Activated CD4-positive, alpha-beta T cell treated with anti-CD3 and anti-CD28 coated beads, Interleukin-2, amount 50 U/mL, for 16 hours (primary cell): ENCODE data around the gene REEP1.
A peak's percentile ranks its signal among the peaks of the same experiment; 100 is the strongest.
"Not testable (repeated sequence)": the region's sequence is repeated elsewhere in the genome, so short reads cannot be mapped to it uniquely, and the experiment has no call there.

Experiments
- DNase-seq: peaks from one replicate; pipeline ENCODE4 v3.0.0-alpha.2; 2020

Gene REEP1

DNA sequence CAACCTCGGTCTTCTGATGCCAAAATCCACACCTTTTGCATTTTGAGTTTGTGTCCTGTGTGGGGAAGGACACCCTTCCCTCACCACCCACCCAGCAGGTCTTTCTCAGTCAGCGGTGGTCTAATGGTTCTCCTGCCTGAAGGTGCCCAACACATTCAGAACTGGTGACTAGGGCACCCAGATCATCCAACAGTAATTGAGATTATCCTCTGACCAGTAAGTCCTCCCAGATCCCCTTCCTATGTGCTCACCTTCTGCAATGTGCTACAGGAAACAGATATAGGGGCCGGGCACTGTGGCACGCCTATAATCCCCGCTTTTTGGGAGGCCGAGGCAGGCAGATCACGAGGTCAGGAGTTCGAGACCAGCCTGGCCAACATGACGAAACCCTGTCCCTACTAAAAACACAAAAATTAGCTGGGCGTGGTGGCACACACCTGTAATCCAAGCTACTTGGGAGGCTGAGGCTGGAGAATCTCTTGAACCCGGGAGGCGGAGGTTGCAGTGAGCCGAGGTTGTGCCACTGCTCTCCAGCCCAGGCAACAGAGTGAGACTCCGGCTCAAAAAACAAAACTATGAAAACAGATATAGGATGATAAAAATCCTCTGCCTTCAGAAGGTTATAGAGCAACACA lies 56.2 kb downstream of the REEP1 start:
- DNase-seq: no peak

DNA sequence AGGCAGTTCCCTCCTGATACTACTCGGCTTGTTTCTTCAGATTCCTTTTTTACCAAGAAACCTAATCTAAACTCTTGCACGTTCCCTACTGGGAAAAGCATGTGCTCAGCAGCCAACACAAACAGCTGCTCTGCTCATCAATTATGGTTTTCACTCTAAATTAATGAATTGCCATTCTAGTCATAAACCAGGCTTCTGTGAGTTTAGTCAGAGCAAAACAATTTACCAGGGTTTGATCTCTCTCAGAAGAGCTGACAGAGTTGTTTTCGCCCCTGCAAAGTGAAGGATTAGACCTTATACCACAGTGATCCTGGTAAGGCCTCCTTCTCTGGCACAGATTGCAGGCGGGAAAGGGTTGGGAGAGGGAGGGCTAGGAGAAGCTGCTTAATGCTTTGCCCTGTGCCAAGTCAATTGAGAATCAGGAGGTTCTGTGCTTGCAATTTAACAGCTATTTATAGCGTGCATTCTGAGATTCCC lies 57.2 kb downstream of the REEP1 start:
- DNase-seq: no peak

DNA sequence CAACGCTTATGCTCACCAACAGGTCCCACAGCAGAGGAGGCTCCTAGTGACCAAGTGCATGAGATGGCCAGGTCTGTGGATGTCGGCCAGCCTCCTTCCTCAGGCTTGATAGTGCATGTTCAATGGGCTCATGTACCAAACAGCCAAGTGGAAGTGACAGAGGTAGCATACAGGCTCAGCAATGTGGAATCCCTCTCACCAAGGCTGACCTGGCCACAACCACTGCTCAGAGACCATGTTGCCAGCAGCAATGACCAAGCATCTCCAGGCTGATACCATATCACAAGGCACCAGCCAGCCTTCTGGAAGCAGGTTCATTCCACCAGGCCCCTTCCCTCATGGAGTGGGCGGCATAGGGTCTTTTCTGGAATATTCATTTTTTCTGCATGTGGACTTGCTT lies 61.5 kb downstream of the REEP1 start:
- DNase-seq: no peak

DNA sequence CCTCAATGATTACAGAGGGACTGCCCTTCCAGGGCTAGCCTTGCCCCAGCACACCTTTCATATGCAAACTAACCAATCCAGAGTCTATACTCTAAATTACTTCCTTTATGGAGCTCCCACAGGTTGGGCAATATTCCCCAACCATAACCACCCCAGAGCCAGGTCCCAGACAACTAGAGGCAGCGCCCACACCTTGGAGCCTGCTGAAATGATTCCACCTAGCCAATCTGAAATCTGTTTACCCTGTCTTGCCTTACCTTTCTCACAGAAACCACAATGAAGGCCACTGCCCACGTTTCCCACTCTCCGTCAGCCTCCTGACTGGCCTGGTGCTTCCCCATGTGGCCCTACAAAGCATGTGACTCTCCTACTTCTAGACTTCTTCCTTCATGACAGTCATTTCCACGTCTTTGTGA lies 62.0 kb downstream of the REEP1 start:
- DNase-seq: no peak

DNA sequence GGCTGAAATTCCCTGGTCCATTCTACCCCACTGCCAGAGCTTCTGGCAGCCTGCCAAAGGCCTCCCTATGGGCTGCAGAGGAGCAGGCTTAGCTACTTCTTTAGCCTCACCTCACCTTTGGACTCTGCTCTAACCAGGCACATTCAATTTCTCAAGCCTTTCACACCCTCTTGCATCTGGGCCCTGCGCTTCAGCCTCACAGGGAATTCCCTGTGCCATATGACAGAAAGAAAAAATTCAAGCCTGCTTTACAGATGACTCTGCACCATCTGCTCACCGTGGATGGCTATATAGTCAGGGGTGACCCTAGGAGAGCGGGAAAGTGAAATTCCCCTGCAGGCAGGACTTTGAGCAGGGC lies 62.5 kb downstream of the REEP1 start:
- DNase-seq: no peak

DNA sequence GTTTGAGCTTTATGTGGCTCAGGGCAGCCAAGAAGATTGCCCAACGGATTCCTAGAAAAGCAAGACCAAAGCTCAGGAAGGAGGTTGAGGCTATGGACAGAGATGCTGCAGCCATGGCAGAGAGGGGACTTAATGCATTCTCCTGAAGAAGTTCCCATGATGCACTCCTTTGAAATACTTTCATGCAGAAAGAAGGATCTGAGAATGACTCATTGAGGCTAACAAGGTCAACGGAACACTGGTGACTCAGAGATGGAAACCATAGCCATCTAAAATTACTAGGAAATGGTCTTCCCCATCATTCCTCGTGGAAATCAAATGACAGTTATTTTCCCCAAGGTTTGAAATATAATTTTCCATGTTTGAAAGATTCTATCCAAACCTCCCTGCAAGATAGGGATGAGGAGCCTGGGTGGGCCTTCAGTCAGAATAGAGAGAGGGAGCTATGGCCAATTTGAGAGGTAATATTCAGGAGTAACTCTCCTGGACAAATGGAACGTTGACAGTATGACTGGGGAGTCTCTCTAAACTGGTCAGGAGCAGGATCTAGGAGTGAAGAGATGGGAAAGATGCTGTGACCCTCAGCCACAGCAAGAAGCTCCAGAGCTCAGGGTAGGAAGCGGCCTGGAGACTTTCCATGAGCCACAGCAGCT lies 63.0 kb downstream of the REEP1 start:
- DNase-seq: peak; percentile 70

DNA sequence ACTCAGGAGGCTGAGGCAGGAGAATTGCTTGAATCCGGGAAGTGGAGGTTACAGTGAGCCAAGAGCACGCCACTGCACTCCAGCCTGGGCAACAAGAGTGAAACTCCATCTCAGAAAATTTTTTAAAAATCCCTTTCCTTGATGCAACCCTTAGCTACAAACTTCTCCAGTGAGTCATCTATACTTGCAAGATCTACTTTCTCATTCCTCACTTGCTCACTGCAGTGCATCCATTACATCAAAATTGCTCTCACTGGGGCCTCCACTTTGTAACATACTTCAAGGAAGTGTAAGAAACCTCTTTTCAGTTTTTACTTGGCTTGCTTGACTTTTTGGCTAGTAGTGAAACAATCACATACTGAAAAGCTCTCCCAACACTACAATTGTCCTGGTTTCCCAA lies 65.3 kb downstream of the REEP1 start:
- no peak for DNase-seq

DNA sequence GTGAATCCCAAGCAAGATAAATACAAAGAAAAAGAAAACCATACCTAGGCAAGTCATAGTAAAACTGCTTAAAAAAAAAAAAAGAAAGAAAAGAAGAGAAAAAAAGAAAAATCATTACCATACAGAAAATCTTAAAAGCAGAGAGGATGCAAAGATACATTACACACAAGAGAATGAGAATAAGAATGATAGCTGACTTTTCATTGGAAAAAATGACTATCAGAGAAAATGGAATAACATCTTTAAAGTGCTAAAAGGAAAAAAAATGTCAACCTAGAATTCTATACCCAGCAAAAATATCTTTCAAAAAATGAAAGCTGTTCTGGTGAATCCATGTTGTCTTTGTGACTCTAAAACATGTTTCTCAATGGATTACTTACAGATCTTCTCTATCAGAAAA lies 66.2 kb downstream of the REEP1 start:
- DNase-seq: no peak

DNA sequence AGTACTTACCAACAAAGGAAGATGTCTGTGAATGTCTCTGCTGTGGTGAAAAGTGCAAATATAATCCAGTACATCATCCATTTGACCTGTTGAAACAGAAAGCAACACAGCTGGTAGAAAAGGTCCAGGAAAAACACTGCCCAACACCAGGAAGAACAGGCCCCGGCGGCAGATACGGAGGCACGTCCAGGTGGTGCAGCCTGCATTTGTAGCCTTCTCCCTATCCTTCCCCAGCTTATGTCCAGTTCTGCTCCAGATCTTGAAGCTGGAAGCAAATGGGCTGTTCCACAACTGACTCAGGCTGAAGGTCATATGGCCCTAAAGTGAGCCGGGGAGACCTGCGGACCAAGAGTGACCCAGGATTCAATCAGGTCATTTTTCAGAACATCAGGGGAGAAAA lies 73.5 kb downstream of the REEP1 start:
- DNase-seq: no peak

DNA sequence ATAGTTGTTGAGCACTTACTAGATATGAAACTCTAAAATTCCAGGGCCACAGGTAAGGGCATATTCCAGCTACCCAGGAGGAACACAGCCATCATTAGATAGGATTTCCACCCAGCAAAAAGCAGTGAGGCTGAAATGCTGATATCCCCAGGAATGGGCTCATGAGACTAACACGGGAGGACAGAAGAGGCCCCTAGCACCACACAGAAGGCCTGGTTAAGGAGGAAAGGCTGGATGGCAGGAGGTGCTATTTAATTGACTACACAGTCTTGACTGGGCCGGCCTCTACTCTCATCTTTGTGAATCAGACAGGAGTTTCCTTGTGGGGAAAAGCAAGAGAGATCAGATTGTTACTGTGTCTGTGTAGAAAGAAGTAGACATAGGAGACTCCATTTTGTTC lies 76.4 kb downstream of the REEP1 start:
- no peak for DNase-seq

DNA sequence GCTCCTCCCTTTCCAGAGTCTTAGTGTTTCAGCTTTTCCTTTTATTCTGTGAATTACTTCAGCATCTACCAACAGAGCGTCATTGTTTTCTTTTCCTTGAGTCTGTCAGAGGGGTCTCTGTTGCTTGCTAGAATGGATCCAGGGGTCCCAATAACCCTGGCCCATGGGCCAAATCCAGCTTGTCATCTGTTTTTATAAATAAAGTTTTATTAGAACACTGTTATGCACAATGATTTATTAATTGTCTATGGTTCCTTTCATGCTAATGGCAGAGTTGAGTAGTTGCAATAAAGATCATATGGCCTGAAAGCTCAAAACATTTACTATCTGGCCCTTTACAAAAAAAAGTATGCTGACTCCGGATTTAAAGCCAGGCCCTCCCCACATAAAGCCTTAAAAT lies 79.3 kb downstream of the REEP1 start:
- no peak for DNase-seq

DNA sequence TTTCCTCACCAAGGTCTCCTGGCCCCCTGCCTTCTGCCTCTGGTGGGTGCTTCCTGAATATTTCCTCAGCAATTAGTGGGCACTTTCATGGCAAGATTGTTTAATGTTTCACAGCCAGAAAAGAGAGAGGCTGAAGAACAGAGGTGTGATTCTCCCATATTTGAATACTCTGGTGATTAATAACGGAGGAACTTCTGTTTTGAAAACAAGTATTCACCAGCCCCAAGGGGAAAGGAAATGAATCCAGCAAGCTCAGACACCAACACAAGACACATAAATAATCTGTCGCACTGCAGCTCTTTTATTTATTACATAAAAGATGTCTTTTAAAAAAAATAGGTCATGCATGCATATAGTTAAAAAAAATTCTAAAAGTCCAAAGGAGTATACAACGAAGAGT lies 80.4 kb downstream of the REEP1 start:
- no peak for DNase-seq

DNA sequence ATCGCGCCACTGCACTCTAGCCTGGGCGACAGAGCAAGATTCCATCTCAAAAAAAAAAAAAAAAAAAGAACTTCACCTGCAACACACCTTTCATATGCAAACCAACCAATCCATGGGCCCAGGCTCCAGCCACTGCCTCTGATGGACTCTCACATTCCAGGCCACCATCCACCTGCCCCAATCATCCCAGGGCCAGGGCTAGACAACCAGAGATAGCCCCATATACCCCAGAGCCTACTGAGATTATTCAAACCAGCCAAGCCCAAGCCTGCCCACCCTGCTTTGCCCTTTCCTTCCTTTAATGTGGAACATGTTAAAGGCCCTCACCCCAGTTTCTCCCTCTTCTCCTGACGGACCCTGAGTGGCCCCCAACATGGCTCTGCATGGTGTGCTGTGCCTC lies 81.1 kb downstream of the REEP1 start:
- no peak for DNase-seq

DNA sequence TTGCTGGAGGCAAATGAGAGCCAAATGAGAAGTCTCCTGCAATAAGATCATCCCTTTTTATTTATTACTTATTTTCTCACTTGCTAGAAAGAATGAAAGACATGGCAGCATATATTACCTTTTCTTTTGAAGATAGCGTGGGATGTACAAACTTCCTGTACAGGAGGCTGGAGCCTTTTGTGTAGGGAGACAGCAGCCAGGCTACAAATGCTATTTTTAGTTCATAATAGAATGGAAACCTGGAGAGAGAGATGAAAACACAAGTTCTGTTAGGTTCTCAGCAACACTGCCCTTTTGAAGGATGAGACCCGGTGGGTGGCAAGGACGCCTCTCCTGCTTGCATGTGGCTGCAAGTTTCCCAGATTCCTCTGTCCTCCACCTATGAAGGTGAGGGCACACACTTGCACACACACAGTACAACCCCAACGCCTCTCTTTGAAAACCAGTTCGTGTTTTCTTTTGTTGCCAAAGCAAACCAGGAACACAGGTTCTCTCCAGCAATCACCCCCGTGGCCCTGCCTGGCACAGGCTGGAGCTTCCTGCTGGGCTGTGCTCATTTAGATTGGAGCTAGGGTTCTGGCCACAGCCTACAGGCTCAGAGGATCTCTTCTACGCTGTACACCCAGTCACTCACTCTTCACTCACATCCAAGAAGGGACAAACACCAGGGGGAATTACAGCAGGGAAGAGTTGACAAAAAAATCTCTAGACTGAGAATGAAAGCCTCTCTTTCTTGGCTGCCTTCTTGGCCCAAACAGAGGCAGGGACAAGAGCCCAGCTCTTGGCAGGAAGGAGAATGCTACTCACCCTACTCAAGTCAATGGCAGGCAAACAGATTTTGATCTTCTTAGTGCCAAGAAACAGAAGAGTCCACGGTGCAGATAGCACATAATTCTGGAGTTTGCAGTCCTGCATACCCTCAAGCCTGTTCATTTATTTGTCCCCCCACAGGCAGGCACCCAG lies 82.6 kb downstream of the REEP1 start:
- no peak for DNase-seq

DNA sequence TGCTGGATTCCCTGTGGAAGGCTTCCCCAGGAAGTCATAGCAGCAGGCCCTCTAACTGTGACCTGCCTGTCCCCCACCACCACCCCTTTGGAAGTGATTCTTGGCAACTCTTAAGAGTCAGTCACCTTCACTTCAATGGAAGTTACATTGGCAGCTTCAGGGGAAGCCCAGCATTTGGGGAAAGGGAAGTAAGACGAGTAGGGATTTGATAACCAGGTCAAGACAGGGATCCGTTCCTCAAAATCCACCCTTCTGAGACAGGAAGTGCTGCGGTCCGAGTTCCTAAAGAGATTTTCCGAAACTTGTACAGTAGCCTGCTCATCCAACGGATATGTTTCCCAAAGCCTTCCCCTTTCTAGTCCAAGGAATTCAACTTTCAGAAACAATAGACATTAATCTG lies 84.0 kb downstream of the REEP1 start:
- no peak for DNase-seq

DNA sequence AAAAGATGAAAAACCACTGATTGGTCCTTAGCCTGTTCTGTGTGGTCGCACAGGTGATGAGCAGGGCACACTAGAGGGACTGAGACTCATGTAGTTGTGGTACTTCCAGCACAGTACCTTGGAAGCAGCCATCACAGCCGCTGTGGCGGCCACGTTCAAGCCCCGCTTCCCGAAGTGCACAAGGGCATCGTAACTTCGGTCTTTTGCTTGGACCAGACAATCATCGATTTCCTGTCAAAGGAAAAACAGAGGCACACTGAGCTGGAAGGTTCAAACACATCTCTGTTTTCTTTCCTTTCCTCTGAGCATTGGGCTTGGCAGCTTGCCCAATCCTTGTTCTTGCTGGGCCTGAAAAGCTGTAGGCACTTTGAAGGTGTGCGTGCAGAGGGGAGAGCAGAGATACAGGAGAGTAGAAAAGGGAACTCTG lies 85.6 kb downstream of the REEP1 start:
- no peak for DNase-seq

DNA sequence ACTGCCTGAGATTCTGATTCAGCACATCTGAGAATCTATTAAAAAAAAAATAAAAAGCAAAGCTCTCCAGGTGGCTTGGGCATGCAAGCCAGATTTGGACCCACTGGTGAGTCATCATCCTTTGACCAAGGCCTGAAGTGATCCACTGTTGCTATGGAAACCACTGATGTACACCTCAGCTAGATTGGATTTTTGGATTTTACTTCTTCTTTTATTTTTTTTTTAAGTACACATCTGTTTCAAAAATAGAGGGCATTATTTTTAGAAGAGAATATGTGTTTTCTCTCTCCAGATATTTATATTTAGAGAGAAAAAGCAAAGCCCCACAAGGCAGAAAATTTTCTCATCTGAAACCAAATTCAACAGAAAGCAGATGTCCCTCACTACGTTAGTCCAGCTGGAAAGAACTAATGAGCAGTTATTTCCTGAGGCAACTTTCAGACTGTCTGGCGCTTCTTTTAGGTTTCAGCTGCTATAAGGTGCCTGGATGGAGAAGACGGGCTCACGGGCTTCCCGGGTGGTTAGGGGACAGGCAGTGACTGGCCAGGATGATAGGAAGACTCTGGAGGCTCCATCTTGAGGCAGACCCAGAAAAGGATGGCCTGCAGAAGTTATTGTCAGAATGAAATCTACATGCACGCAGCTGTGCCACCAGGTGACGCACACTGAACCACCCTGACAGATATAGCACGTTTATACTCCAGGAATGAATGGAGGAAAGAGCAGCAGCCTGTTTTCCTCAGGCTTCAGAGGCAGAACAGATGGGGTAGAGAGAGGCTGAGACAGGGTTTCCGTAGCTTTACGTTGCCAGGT lies 87.6 kb downstream of the REEP1 start:
- no peak for DNase-seq

DNA sequence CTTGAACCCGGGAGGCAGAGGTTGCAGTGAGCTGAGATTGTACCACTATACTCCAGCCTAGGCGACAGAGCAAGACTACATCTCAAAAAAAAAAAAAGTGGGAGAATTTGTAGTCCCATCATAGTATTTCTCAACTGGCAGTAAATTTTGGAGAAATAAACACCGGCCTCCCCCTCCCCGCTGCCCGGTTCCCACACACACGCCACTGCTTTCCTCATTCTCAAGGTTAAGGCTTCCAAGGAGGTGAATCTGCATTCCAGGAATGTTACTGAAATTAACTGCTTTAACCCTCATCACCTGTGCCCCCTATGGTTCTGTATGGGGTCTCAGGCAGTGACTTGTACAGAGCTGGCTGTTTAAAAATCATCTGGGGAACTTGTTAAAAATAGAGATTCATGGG lies 88.2 kb downstream of the REEP1 start:
- no peak for DNase-seq

DNA sequence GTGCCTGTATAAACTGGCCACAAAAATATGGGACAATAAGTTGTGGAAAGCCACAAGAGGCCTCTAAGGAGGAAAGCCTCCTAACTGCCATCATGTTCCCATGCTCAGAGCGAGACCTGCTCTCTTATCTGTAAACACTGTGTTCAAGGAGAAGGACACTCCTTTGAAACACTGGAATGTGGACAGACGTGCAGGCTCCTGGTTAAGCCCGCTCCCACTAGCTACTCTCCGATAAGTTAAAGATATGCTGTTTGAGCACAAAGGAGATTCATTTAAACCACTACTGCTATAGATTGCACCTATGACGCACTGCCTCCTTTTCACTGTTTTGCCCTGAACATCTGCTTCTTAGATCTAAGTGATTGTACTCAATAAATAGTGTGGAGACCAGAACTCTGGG lies 92.2 kb downstream of the REEP1 start:
- DNase-seq: not testable (repeated sequence)

DNA sequence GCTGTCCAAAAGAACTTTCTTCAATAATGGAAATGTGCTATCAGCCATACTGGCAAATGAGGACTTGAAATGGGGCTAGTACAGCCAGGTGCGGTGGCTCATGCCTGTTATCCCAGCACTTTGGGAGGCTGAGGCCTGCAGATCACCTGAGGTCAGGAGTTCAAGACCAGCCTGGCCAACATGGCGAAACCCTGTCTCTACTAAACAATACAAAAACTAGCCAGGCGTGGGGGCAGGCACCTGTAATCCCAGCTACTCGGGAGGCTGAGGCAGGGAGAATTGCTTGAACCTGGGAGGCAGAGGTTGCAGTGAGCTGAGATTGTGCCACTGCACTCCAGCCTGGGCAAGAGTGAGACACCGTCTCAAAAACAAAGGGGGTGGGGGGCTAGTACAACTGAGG lies 92.6 kb downstream of the REEP1 start:
- not testable (repeated sequence) for DNase-seq

DNA sequence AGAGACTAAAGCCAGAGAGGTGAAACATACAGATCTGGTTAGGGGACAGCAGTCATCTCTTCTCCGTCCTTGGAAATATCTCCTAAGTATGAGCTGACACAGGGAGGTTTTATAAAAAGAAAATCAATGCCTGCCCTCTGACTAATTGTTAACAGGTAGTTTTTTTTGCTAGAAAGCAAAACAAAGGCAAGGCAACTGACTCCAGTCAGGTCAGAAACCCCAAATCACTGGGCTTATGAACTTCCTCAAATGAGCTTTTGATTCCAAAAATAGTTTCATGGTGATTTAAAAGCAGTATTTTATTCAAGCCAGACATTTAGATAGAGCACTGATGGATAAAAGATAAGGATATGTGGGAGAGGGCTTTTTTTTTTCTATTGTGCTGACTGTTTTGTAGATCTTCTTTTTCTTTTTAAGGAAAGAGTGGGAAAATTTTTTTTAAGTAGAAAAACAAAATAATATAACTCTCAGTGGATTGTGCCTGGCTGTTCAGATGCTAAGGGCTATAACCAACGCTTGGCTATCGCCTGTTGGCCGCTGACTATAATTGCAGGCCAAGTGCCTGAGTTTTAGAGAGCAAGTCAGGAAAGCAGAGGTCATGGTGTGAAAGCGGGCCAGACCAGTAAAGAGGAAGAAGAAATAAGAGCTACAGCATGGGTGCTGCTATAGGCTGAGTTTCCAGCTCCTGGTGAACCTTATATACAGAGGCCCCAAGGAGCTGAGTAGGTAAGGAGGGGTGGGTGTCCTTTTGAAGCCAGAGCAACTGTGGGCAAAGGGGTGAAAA lies 93.3 kb downstream of the REEP1 start:
- DNase-seq: no peak

DNA sequence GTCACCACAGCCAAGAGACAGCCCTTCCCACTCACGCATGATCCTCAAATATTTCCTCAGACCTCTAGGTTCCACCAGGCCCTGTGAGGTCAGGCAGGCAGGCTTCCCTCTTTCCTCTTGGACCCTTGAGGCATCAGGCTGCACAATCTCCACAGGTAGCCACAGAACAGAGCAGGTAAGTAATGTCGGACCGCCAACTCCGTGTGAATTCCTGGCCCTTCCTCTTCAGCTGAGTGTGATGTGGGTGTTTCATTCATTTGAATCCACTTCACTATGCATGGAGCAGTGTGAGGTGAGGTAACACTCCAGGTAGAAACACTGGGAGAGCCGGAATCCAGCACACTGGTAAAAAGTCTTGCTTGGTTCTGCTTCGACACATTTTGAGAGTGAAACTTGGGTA lies 94.2 kb downstream of the REEP1 start:
- DNase-seq: no peak
